ENCODE data around the gene ANKRD11.
"Not testable (repeated sequence)": the region's sequence is repeated elsewhere in the genome, so short reads cannot be mapped to it uniquely, and the experiment has no call there.

ANKRD11 gene

GRCh38 chr16:89431630-89432029 lies 58.7 kb downstream of the ANKRD11 start:
- DNase-seq (ENCODE audit: low spot score), result no peak

GRCh38 chr16:89431158-89431584 lies 59.2 kb downstream of the ANKRD11 start:
- no peak for DNase-seq (ENCODE audit: low spot score)

GRCh38 chr16:89430436-89431157 lies 59.8 kb downstream of the ANKRD11 start:
- no peak for DNase-seq (ENCODE audit: low spot score)

GRCh38 chr16:89428605-89429004 lies 61.8 kb downstream of the ANKRD11 start:
- DNase-seq (ENCODE audit: low spot score), result not testable (repeated sequence)

- no peak for DNase-seq (ENCODE audit: low spot score)
These were observed 63.4 kb downstream of the ANKRD11 start for GRCh38 chr16:89426736-89427530.

GRCh38 chr16:89425523-89425922 lies 64.8 kb downstream of the ANKRD11 start:
- DNase-seq (ENCODE audit: low spot score), result no peak

- DNase-seq (ENCODE audit: low spot score), result no peak
These were observed 66.6 kb downstream of the ANKRD11 start for GRCh38 chr16:89423681-89424260.

GRCh38 chr16:89422905-89423630 lies 67.3 kb downstream of the ANKRD11 start:
- no peak for DNase-seq (ENCODE audit: low spot score)

GRCh38 chr16:89422527-89422904 lies 67.8 kb downstream of the ANKRD11 start:
- DNase-seq (ENCODE audit: low spot score), result no peak

GRCh38 chr16:89421300-89421699 lies 69.1 kb downstream of the ANKRD11 start:
- DNase-seq (ENCODE audit: low spot score), result not testable (repeated sequence)

- DNase-seq (ENCODE audit: low spot score), result no peak
These were observed 70.2 kb downstream of the ANKRD11 start for GRCh38 chr16:89420204-89420603.

GRCh38 chr16:89418352-89418751 lies 72.0 kb downstream of the ANKRD11 start:
- DNase-seq (ENCODE audit: low spot score), result no peak

GRCh38 chr16:89417352-89417751 lies 73.0 kb downstream of the ANKRD11 start:
- DNase-seq (ENCODE audit: low spot score), result no peak

- DNase-seq (ENCODE audit: low spot score), result no peak
These were observed 76.4 kb downstream of the ANKRD11 start for GRCh38 chr16:89413811-89414585.

- DNase-seq (ENCODE audit: low spot score), result no peak
These were observed 77.5 kb downstream of the ANKRD11 start for GRCh38 chr16:89412811-89413210.

GRCh38 chr16:89411335-89411850 lies 79.0 kb downstream of the ANKRD11 start:
- no peak for DNase-seq (ENCODE audit: low spot score)

GRCh38 chr16:89410794-89411309 lies 79.5 kb downstream of the ANKRD11 start:
- no peak for DNase-seq (ENCODE audit: low spot score)

GRCh38 chr16:89410322-89410721 lies 80.0 kb downstream of the ANKRD11 start:
- no peak for DNase-seq (ENCODE audit: low spot score)

- DNase-seq (ENCODE audit: low spot score), result no peak
These were observed 81.1 kb downstream of the ANKRD11 start for GRCh38 chr16:89409161-89409711.

- DNase-seq (ENCODE audit: low spot score), result no peak
These were observed 82.0 kb downstream of the ANKRD11 start for GRCh38 chr16:89408315-89408714.
